ENCODE measurements around the gene BCL2.

Gene BCL2

DNA sequence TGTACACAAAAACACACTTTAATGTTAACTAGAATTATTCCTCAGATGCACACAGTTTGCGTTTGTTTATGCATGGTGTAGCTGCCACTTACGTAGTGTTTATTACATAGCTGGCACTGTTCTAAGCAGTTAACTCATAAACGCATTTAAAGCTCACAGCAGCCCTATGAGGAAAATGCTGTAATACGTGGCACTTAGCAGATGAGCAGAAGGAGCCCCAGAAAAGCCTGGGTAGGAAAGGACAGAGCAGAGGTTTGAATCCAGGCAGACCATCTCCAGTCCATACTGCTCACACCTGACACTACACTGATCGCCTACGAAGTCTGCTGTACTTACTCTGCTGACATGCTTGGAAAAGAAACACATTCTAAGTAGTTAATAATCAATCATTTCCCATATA lies 66.6 kb downstream of the BCL2 start:
- peak; percentile 36 for ATAC-seq
- TF ChIP-seq, protein P1, sequence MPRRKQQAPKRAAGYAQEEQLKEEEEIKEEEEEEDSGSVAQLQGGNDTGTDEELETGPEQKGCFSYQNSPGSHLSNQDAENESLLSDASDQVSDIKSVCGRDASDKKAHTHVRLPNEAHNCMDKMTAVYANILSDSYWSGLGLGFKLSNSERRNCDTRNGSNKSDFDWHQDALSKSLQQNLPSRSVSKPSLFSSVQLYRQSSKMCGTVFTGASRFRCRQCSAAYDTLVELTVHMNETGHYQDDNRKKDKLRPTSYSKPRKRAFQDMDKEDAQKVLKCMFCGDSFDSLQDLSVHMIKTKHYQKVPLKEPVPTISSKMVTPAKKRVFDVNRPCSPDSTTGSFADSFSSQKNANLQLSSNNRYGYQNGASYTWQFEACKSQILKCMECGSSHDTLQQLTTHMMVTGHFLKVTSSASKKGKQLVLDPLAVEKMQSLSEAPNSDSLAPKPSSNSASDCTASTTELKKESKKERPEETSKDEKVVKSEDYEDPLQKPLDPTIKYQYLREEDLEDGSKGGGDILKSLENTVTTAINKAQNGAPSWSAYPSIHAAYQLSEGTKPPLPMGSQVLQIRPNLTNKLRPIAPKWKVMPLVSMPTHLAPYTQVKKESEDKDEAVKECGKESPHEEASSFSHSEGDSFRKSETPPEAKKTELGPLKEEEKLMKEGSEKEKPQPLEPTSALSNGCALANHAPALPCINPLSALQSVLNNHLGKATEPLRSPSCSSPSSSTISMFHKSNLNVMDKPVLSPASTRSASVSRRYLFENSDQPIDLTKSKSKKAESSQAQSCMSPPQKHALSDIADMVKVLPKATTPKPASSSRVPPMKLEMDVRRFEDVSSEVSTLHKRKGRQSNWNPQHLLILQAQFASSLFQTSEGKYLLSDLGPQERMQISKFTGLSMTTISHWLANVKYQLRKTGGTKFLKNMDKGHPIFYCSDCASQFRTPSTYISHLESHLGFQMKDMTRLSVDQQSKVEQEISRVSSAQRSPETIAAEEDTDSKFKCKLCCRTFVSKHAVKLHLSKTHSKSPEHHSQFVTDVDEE (CRISPR knock-in tag; IDR thresholded peaks at IDR 0.05): no peak
- no peak for TF ChIP-seq BACH2 (CRISPR knock-in tag; IDR thresholded peaks at IDR 0.05; ENCODE audit: borderline replicate concordance)
- no peak for TF ChIP-seq TCF4 (CRISPR knock-in tag; IDR thresholded peaks at IDR 0.05; ENCODE audit: borderline replicate concordance)
- TF ChIP-seq ESRRG (CRISPR knock-in tag; IDR thresholded peaks at IDR 0.05): no peak
- TF ChIP-seq ZNF565 (CRISPR knock-in tag; conservative IDR thresholded peaks at IDR 0.05; ENCODE audit: low read depth): no peak
- TF ChIP-seq, protein P2, sequence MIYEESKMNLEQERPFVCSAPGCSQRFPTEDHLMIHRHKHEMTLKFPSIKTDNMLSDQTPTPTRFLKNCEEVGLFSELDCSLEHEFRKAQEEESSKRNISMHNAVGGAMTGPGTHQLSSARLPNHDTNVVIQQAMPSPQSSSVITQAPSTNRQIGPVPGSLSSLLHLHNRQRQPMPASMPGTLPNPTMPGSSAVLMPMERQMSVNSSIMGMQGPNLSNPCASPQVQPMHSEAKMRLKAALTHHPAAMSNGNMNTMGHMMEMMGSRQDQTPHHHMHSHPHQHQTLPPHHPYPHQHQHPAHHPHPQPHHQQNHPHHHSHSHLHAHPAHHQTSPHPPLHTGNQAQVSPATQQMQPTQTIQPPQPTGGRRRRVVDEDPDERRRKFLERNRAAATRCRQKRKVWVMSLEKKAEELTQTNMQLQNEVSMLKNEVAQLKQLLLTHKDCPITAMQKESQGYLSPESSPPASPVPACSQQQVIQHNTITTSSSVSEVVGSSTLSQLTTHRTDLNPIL (CRISPR knock-in tag; IDR thresholded peaks at IDR 0.05; ENCODE audit: low read depth): no peak
- no peak for TF ChIP-seq GLIS3 (CRISPR knock-in tag; IDR thresholded peaks at IDR 0.05)
- TF ChIP-seq ZNF70 (CRISPR knock-in tag; IDR thresholded peaks at IDR 0.05): no peak
- TF ChIP-seq SNAI2 (CRISPR knock-in tag; IDR thresholded peaks at IDR 0.05): no peak
- TF ChIP-seq ISL1 (CRISPR knock-in tag; IDR thresholded peaks at IDR 0.05): no peak
- no peak for TF ChIP-seq ZNF8 (CRISPR knock-in tag; IDR thresholded peaks at IDR 0.05)
- TF ChIP-seq, protein P3, sequence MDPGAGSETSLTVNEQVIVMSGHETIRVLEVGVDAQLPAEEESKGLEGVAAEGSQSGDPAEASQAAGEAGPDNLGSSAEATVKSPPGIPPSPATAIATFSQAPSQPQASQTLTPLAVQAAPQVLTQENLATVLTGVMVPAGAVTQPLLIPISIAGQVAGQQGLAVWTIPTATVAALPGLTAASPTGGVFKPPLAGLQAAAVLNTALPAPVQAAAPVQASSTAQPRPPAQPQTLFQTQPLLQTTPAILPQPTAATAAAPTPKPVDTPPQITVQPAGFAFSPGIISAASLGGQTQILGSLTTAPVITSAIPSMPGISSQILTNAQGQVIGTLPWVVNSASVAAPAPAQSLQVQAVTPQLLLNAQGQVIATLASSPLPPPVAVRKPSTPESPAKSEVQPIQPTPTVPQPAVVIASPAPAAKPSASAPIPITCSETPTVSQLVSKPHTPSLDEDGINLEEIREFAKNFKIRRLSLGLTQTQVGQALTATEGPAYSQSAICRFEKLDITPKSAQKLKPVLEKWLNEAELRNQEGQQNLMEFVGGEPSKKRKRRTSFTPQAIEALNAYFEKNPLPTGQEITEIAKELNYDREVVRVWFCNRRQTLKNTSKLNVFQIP (CRISPR knock-in tag; IDR thresholded peaks at IDR 0.05; ENCODE audit: borderline replicate concordance, low read depth): no peak
- TF ChIP-seq OSR1 (CRISPR knock-in tag; IDR thresholded peaks at IDR 0.05): no peak
- TF ChIP-seq TOX (CRISPR knock-in tag; IDR thresholded peaks at IDR 0.05; ENCODE audit: borderline replicate concordance): no peak
- TF ChIP-seq ZFP30 (CRISPR knock-in tag; IDR thresholded peaks at IDR 0.05): no peak
- TF ChIP-seq ZFP3 (CRISPR knock-in tag; IDR thresholded peaks at IDR 0.05): no peak
- no peak for TF ChIP-seq PPARA (CRISPR knock-in tag; IDR thresholded peaks at IDR 0.05; ENCODE audit: borderline replicate concordance)
- TF ChIP-seq ARNTL (CRISPR knock-in tag; IDR thresholded peaks at IDR 0.05; ENCODE audit: borderline replicate concordance, low read depth): no peak

DNA sequence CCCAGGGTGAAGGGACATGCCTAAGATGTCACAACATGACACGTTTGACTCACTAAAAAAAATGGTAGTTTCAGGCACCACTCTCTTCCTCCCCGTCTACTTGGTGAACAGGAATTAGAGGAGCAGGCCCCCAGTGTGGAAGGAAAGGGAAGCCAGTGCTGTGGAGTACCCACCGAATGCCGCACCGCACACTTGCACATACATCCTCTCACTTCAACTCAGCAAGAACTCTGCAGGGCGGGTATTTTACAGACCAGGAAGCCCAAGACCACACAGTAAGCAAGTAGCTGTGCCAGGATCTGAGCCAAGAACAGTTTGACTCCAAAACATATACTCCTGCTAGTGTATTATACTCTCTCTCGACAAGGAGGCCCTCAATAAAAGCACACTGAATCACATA lies 69.8 kb downstream of the BCL2 start:
- ATAC-seq: no peak
- TF ChIP-seq ESRRG (CRISPR knock-in tag; IDR thresholded peaks at IDR 0.05) (no peak), ZNF565 (CRISPR knock-in tag; conservative IDR thresholded peaks at IDR 0.05; ENCODE audit: low read depth) (no peak), BACH2 (CRISPR knock-in tag; IDR thresholded peaks at IDR 0.05; ENCODE audit: borderline replicate concordance) (no peak), ARNTL (CRISPR knock-in tag; IDR thresholded peaks at IDR 0.05; ENCODE audit: borderline replicate concordance, low read depth) (no peak), PPARA (CRISPR knock-in tag; IDR thresholded peaks at IDR 0.05; ENCODE audit: borderline replicate concordance) (no peak), ZNF70 (CRISPR knock-in tag; IDR thresholded peaks at IDR 0.05) (no peak), ISL1 (CRISPR knock-in tag; IDR thresholded peaks at IDR 0.05) (no peak), ZFP30 (CRISPR knock-in tag; IDR thresholded peaks at IDR 0.05) (no peak), ZNF8 (CRISPR knock-in tag; IDR thresholded peaks at IDR 0.05) (no peak), TCF4 (CRISPR knock-in tag; IDR thresholded peaks at IDR 0.05; ENCODE audit: borderline replicate concordance) (no peak), GLIS3 (CRISPR knock-in tag; IDR thresholded peaks at IDR 0.05) (no peak)
- TF ChIP-seq, protein P4, sequence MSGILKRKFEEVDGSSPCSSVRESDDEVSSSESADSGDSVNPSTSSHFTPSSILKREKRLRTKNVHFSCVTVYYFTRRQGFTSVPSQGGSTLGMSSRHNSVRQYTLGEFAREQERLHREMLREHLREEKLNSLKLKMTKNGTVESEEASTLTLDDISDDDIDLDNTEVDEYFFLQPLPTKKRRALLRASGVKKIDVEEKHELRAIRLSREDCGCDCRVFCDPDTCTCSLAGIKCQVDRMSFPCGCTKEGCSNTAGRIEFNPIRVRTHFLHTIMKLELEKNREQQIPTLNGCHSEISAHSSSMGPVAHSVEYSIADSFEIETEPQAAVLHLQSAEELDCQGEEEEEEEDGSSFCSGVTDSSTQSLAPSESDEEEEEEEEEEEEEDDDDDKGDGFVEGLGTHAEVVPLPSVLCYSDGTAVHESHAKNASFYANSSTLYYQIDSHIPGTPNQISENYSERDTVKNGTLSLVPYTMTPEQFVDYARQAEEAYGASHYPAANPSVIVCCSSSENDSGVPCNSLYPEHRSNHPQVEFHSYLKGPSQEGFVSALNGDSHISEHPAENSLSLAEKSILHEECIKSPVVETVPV (CRISPR knock-in tag; IDR thresholded peaks at IDR 0.05): no peak
- TF ChIP-seq, protein P3 (CRISPR knock-in tag; IDR thresholded peaks at IDR 0.05; ENCODE audit: borderline replicate concordance, low read depth): no peak

DNA sequence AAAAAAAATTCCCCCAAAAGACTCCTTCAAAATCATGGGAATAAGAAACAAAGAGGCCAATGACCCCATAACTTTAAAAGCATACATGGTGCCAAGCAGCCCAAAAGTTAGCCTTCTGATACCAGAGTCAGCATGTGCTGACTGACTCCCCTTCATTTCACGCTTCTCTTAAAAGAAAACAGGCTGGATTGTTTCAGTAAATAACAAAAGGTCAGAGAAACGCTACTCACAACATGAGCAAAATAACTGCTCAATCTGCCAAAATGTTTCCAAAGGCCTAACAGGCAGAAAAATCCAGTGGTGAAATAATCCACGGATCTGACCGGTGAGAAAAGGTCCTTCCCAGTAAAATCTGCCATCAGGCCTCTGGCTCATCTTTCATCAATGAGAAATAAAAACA lies 71.6 kb downstream of the BCL2 start:
- TF ChIP-seq ZNF70 (CRISPR knock-in tag; IDR thresholded peaks at IDR 0.05) (no peak), ARNTL (CRISPR knock-in tag; IDR thresholded peaks at IDR 0.05; ENCODE audit: borderline replicate concordance, low read depth) (no peak), OSR1 (CRISPR knock-in tag; IDR thresholded peaks at IDR 0.05) (no peak), PPARA (CRISPR knock-in tag; IDR thresholded peaks at IDR 0.05; ENCODE audit: borderline replicate concordance) (no peak), ZFP30 (CRISPR knock-in tag; IDR thresholded peaks at IDR 0.05) (no peak), ZNF8 (CRISPR knock-in tag; IDR thresholded peaks at IDR 0.05) (no peak), ZC3H10 (CRISPR knock-in tag; IDR thresholded peaks at IDR 0.05) (no peak)
- TF ChIP-seq, protein P2 (CRISPR knock-in tag; IDR thresholded peaks at IDR 0.05; ENCODE audit: low read depth): no peak
- TF ChIP-seq, protein P3 (CRISPR knock-in tag; IDR thresholded peaks at IDR 0.05; ENCODE audit: borderline replicate concordance, low read depth): no peak
- TF ChIP-seq, protein P5, sequence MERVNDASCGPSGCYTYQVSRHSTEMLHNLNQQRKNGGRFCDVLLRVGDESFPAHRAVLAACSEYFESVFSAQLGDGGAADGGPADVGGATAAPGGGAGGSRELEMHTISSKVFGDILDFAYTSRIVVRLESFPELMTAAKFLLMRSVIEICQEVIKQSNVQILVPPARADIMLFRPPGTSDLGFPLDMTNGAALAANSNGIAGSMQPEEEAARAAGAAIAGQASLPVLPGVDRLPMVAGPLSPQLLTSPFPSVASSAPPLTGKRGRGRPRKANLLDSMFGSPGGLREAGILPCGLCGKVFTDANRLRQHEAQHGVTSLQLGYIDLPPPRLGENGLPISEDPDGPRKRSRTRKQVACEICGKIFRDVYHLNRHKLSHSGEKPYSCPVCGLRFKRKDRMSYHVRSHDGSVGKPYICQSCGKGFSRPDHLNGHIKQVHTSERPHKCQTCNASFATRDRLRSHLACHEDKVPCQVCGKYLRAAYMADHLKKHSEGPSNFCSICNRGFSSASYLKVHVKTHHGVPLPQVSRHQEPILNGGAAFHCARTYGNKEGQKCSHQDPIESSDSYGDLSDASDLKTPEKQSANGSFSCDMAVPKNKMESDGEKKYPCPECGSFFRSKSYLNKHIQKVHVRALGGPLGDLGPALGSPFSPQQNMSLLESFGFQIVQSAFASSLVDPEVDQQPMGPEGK (CRISPR knock-in tag; IDR thresholded peaks at IDR 0.05; ENCODE audit: borderline replicate concordance): no peak
- ATAC-seq: no peak

Data from SK-N-SH treated with all-trans-retinoic acid at 6 μM for 48 hours (cell line).